Tongue (tissue), 2 donors: ENCODE measurements around the gene NKX2-4. TPM values are rescaled to one million over a fixed set of nuclear protein-coding genes. Genes with fewer than 3 reads are reported as not detected.
"Not testable (repeated sequence)": the region's sequence is repeated elsewhere in the genome, so short reads cannot be mapped to it uniquely, and the experiment has no call there.

Source experiments
- DNase-seq: peaks from one replicate; pipeline ENCODE4 v3.0.0-alpha.2; 2015
- total RNA-seq: library from RNA; depleted of rRNA; stranded (reverse); fragments of >200 nt; gene quantifications from one replicate; pipeline ENCODE4 v1.2.3, GENCODE V29; 2014

The NKX2-4 gene
- total RNA-seq, 1 donor from 2014 or later: not detected

DNA sequence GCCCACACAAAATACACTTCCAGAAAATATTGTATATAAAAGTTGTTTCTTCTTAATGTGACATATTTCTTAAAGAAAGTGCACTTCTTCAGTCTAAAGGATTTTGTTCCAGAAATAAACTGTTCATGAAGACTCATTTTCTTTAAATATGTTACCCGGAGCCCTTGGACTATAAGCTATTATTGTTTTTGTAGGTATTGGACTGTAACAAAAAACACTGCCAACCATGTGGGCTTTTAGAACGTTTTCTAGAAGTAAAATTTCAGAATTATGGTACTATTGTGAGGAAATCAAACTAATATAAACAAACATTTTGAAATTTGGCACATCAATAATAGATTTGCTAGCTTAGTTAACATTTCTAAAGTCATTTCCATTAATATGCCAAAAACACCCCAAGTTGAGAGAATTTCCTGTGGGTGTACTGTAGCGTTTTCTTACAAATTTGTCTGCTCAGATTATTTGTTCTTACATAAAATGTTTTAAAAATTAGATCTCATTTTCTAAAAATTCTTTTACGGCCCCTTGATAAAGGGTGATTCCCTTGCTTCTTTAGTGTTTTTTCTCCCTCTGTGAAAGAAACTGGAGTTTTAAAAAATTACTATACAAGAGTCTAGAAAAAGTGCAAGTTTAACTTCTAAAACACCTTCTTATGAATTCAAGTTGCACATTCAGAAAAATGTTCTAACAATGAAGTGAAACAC lies 3.4 kb downstream of the NKX2-4 start:
- peak; percentile 28 for DNase-seq

DNA sequence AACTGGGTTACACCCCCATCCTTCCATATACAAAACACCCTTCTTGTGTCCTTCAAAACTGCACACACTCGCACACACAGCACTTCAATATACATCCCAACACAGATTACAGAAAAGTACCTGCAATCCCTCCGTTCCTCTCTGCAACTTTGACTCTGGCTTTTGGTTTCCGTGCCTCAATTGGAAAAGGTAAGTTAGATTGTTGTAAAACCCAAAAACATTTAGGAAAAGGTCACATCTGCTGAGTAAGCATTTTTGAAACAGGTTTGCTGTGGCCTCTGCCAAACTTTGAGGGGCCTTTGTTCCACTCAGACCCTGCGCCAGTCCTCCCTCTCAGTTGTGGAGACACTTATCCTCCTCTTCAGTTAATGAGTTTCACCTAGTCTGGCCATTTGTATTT lies 4.2 kb downstream of the NKX2-4 start:
- no peak for DNase-seq

DNA sequence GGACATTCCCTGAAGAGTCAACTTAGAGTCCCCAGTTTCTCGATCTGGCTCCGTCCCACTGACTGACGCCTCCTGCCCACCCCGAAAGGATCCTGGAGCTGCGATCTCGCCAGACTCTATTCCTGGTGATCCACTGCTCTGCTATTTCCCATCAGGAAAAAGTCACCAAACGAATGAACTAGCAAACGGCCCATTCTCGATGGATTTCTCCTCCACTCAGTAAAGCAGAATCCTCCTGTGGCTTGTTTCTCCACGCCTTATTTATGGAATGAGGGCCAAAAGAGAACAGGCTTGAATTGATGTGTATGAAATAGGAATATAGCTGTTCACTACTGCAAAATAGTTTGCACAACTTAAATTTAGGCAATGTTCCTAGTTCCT lies 5.4 kb downstream of the NKX2-4 start:
- DNase-seq: peak; percentile 26

DNA sequence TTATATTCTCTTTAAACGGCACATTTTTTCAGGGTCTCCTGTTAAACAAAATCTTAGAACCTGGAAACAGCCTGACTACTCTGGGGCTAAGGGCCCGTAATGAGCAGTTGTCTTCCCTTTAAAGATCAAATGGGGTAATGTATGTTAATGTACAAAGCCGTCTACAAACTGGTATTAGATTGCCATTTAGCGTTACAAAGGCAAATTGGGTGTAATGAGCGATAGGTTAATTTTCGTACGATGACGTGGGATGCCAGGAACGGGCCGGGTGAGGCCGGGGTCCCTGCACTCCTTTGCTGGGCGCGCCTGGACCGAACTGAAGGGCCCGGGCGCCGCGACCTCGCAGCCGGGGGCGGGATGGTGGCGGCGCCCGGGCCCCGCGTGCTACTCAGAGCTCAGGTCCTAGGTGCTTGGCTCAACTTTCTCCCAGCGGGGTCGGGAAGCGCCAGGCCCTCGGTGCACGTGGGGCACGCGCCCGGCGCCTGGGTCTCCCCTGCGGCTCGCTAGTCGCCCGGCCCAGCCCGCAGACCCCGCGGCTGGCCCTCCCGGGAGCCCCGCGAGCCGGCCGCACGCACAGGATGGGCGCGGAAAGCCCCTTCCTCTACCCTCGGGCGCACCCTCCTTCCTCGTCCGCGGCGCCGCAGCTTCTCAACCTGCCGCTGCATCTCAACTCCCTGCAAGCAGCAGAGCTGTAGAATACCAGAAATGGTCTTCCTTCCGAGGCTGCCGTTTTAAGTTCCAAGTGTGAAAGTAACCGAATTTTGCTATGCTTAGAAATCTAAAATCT lies 5.9 kb downstream of the NKX2-4 start:
- DNase-seq: peak; percentile 25

DNA sequence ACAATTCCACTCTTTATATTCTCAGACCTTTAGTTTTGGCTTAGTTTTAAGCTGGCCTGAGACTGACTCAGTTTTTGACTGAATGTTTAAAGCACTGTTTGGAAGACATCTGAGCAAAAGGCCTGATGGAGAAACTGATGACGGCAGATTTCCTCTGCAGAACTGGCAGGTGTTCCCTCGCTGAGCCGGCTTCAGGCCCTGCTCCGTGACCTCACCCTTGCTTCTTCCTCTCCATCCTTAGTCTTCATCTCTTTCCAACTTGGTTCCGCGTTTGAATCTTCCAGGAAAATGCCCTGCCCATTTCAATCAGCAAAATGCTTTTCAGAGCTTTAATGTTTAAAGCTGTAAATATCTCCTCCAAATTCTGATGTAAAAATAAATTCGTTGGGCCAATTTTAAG lies 6.6 kb downstream of the NKX2-4 start:
- DNase-seq: no peak

DNA sequence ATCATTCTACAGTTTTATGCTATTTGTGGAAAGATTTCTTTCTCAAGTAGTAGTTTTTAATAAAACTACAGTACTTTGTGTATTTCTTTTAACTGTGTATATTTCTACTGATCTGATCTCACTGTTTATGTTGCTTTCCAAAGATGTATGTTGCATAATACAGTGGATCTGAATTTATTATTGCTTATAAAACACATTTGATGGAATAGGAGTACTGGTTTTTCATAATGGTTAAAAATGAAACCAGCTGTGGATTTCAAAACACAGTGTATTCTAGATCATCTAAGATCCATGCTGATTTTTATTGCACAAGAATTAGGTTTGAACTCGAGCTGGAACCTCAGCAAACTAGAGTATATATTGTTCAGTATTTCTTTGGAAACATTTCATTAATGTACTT lies 8.0 kb downstream of the NKX2-4 start:
- DNase-seq: no peak

DNA sequence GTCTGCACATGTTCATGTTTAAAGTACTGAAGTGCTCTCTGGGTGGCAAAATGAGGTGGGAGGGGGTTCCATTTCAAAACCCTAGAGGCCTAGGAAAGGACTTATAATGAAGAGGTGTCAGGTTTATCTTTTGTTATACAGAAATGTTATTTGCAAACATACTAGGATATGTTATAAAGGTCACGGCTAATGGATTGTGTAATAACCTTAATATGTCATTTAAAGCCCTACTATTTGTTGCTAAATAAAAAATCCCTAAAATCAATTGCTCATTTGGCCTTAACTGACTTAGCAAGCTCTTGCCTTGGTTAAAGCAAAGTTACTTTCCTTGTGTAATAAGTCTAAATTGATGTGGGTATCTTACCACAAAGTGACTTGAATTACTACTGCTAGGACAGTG lies 8.8 kb downstream of the NKX2-4 start:
- no peak for DNase-seq

DNA sequence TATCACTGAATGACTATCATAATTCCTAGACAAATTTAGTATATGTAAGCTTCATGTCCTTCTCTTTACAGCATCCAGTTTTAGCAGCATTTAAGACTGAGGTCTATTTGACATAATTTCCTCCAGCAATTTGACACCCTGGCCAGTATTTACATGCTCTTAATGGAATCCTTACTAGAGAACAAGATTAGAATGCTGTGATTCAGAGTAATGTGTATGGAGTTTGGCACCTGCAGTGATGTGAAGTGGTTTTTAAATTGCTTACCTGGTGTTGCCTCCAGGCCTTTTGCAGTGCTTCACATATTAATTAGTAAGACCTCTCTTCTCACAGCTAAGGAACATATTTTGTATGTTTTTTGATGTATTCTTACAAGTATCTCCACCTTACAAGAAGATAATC lies 9.8 kb downstream of the NKX2-4 start:
- no peak for DNase-seq

DNA sequence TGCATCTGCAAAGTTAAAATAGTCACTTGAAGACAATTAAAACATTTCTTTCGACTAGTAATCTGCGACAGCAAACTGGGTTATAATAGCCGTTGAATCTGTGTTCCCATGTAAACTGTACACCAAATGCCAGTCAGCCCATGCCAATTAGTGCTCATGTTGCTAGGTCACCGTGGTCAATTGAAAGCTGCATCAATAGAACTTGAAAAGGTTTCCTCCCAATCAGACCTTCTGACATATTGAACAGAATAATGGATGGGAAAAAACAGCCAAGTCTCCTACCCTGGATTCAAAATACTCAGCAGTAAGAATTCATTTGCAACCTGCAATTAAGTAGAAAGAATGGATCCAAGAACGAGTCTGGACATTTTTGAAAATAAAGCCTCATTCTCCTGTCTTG lies 11.2 kb downstream of the NKX2-4 start:
- no peak for DNase-seq

DNA sequence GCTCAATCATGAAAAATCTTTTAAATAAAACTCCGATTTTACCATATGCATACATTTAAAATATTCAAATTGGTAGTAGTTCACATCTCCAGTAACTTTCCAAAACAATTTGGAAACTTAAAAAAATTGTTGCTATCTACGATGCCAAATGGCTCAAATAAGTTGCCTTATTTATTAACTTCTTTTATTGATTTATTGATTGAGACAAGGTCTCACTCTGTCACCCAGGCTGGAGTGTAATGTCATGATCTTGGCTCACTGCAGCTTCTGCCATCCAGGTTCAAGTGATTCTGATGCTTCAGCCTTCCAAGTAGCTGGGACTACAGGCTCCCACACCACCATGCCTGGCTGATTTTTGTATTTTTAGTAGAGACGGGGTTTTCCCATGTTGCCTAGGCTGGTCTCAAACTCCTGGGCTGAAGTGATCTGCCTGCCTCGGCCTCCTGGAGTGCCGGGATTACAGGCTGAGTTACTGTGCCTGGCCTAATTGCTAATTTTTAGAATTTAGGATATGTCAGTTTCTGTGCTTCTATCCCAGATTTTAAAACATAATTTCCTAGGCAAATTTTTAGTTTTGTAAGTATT lies 12.9 kb downstream of the NKX2-4 start:
- no peak for DNase-seq

DNA sequence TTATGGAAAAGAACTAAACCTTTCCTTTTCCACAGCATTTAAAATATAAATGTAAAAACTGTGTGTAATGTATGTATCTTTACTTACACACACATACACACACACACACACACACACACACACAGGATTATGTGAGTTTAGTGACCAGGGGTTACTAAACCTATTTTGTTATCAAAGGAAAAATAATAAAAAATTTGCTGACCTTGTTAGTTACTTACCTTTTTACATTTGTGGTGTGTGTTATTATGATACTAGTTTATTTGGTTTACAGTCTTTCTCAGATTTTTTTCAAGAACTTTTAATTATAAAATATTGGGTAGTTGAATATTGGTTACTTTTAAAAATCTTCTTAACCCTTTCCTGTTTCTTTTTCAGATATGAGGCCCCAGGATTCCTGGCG lies 15.7 kb downstream of the NKX2-4 start:
- no peak for DNase-seq

DNA sequence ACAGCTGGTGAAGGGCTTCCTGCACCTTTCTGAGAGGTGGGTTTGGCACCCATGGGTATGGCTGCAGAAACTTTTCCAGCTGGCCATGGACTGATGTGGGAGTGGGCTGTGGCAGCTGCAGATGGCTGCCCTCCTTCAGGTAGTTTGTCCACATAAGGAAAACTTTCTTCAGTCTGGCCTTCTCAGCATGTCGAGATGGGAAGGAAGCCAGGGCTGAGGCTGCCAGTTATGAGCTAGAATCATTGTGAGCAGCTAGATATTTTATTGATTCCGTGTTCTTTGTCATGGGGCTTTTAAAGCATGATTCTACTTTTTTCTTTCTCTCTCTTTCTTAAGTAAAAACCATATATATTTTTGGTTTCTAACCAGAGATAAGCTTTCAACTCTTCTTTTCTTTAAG lies 16.6 kb downstream of the NKX2-4 start:
- no peak for DNase-seq

DNA sequence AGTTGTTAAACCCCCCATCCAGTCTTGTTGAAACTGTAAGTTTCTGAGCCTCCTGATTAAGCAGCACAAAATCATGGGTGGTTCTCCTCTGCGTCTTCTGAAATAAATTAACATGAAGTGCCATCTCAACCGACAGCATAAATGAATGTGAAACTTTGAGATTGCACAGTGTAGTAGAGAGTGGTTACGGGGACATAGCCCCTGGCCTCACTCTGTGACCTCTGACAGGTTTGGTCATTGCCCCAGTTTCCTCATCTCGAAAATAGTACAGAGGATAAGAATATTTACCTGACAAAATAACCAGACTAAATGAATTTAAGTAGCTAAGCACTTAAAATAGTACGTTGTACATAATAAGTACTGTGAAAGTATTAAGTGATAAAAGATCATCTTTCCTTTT lies 19.1 kb downstream of the NKX2-4 start:
- DNase-seq: no peak

DNA sequence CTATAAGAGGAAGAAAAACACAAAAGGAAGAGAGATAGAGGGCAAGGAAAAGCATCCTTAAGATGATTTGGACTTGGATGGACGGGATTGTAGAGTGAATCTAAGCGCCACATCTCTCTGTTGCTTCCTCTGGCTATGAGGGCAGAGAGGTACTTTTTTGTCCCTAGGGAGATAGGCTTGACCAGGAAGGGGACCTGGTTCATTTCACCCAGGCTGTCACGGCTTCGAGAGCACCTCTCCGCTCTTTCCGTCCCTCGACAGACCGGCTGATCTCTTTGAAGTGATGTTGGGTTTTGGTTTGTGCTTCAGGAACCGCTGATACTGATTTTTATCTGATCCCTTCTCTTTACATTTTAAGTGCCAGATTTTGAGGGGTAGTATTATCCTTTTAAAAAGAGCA lies 19.6 kb downstream of the NKX2-4 start:
- no peak for DNase-seq

DNA sequence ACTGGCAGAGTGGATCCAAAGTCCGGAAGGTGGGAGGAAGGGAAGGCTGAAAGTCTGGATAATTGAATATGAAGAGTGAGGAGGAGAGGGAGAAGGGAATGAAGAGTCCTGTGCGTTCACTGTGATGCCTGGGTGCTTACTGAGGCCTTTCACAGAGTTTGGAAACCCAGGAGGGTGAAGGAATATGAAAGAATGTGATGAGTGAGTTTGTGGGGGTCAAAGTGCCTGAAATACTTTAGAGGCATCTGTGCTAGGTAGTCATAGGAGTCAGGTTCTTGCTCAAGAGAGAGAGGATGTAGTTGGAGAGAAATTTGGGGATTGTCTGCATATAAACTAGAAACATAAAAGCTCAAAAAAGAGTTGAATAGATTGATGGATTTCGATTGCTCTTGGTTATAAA lies 20.7 kb downstream of the NKX2-4 start:
- no peak for DNase-seq

DNA sequence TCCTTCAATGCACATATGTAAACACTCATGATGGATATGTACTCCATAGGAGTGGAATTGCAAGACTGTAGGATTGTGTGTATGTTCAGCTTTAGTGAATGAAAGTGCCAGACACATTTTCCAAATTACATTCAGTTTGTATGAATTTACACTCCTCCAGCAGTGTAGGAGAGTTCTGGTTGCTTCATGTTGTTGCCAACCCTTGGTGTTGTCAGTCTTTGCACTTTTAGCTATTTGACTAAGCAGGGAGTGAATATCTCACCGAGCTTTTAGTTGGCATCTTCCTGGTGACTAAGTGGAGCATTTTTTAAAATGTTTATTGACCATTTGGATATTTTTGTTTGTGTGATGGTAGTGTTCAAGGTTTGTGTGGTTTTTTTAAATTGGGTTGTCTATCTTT lies 23.9 kb downstream of the NKX2-4 start:
- no peak for DNase-seq

DNA sequence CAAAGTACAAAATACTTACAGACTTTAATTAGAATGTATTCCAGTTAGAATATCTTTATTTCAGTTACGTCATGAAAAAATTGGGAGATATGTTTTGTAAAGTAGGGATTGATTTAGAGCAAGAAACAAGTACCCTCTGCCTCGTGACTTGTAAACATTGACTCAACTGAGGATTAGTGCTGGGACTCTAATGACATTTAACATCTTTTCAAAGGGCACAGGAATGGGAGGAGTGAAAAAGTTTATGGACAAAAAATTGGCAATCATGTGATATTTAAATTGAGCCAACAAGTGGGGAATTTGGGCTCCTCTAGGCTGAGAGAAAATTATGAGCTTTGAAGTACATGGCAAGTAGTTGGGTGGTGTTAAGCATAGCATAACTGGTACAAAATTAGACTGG lies 25.3 kb downstream of the NKX2-4 start:
- no peak for DNase-seq

DNA sequence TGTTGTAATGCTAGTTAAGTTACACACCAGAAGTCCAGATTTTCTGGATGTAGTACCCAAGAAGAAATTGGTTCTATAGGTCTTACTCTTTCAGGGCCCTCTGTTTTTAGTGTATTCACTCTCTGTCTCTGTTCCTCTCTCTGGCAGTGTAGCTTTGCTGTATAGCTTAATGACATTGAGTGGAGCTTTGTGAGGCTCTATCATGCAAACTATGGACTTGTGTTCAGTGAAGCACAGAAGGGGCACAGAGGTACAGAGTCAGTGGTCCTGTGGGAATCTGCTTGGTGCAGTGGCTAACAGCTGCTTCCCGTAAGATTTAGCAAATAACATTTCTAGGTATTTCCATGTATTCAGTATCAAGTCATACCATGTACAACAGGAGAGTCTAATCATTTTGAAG lies 26.1 kb downstream of the NKX2-4 start:
- no peak for DNase-seq

DNA sequence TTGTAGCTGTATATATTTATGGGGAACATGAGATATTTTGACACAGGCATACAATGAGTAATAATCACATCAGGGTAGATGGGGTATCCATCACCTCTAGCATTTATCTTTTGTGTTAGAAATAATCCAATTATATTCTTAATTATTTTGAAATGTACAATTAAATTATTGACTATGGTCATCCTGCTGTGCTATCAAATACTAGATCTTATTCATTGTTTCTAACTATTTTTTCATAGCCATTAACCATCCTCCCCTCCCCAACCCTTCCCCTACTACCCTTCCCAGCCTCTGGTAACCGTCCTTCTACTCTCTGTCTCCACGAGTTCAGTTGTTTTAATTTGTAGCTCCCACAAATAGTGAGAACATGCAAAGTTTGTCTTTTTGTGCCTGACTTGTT lies 28.5 kb downstream of the NKX2-4 start:
- no peak for DNase-seq

DNA sequence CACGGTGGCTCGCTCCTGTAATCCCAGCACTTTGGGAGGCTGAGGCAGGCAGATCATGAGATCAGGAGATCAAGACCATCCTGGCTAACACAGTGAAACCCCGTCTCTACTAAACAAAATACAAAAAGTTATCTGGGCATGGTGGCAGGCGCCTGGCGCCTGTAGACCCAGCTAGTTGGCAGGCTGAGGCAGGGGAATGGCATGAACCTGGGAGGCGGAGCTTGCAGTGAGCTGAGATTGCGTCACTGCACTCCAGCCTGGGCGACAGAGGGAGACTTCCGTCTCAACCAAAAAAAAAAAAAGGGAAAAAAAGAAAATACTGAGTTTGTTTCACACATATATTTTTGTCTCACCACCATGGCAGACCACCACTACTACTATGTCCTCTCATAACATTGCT lies 31.1 kb downstream of the NKX2-4 start:
- not testable (repeated sequence) for DNase-seq

DNA sequence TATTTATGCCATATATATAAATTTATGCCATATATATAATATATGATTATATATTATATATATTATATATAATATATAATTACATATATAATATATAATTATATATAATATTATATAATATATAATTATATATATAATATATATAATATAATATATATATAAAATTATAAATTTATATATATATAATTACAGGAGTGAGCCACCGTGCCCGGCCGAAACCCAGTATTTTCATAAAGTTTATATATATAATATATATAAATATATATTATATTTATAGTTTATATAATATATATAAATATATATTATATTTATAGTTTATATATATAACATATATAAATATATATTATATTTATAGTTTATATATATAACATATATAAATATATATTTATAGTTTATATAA lies 31.6 kb downstream of the NKX2-4 start:
- no peak for DNase-seq

DNA sequence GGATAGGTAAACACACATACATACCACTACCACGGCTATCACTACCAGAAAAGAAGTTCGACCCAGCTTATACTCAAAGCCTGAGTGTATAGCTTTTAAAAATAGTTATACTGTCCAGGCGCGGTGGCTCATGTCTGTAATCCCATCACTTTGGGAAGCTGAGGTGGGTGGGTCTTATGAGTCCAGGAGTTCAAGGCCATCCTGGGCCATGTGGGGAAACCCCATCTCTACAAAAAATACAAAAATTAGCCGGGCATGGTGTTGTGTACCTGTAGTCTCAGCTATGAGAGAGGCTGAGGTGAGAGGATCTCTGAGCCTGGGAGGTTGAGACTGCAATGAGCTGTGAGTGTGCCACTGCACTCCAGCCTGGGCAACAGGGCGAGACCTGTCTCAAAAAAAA lies 32.9 kb downstream of the NKX2-4 start:
- DNase-seq: no peak

DNA sequence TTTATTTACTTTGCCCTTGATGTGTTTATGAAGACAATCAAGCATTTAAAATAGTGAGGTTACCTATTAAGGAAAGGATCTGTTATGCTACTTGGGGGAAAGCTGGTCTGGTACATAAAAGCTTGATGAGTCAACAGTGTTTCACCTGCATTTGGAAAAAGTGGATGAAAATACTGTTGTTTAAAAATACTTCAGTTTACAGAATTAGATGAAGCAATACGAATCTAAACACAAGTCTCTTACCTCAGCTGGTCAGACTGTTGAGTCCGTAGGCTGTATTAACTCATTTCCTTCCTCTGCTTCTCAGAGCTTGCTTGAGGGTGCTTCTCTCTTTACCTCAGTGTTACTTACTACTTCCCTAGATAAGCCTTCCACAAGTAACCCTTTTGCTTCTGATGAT lies 36.1 kb downstream of the NKX2-4 start:
- DNase-seq: no peak

DNA sequence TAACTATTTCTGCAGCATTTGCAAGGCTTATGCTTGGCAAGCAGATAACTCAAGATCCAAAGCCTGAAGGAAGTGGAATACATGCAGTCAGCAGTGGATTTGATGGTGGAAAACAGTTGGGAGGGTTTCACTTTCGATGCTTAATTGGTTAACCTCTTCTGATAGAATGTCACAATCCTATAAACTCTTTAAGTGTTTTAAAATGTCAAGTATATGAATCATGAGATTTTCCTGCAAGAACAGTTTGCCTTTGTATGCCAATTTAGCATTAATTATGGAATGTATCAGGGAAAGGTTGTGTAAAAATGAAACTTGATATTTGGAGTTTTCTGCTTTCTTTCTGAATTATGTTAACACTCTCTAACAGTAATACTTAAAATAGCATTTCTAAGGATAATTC lies 36.6 kb downstream of the NKX2-4 start:
- DNase-seq: no peak
